Stimulated activated CD4-positive, alpha-beta T cell treated with anti-CD3 and anti-CD28 coated beads, Interleukin-15, amount 100 ng/mL, for 1 hour (primary cell): ENCODE measurements around the gene NSMCE3.
A peak's percentile ranks its signal among the peaks of the same experiment; 100 is the strongest.
"Not testable (repeated sequence)": the region's sequence is repeated elsewhere in the genome, so short reads cannot be mapped to it uniquely, and the experiment has no call there.

Source experiments
- DNase-seq, 2 donors: peaks; one replicate each; pipeline ENCODE4 v3.0.0-alpha.2; 2020; ENCODE audit warnings: low read depth in 1 of 2, low spot score in 1 of 2

Gene NSMCE3

GRCh38 chr15:29270169-29270955, 740 bp upstream of the NSMCE3 start:
- no peak for DNase-seq

DNA sequence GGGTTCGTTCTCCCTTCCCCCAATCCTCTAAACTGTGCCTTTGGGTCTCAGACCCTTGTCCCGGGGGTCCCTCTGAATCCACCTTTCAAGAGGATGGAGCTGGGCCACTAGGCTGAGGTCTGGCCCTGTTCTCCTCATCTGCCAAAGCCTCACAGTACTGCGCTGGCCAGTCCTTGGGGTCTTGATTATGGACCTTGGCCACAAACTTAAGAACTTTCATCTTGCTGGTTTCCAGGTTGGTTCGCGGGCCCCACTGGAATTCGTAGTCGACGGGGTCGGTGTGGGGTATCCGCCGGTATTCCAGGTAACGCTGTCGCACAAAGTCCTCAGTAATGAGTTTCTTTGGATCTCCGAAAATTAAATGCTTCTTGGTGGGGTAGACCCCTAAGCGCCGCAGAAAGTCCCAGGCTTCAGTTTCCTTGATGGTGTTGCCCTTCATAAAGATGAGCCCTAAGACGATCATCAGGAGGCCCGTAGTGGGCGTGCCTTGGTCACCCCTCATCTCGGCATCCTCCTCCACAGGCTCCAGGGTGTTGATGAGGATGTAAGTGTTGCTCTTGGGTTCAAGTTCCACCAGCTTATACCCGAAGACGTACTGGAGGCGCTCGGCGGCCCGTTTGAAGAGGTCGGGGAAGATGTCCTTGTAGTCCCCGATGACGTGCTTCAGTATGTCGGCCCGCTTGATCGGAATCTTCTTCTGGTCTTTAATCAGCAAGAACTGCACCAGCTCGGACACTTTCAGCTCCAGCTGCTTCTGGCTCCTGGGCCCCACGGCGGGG, 727 bp downstream of the NSMCE3 start:
- DNase-seq = peak in 1 of 2 donors; percentile 7

DNA sequence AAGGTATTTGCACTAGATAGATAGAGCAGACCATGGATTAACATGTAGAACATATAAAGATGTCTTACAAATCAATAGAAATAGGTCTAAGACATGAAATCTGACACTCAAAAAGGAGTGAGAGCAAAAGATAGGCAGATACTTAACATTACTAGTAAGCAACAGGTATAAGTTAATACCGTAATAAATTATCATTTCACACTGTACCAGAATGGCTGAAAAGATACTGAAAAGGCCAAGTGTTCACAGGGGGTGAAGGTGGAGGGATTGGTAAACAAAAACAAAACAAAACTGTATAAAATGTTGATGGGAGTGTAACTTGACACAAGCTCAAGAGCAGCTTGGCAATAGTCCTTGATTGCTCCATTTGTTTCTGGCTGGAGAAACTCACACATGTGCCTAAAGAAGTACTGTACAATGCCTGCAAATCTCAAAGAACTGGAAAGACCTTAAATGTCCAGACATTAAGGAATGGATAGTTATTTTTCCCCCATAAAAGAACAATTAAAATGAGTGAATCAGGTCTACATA, 3.5 kb downstream of the NSMCE3 start:
- no peak for DNase-seq

GRCh38 chr15:29263289-29263688, 6.3 kb downstream of the NSMCE3 start:
- DNase-seq = no peak

DNA sequence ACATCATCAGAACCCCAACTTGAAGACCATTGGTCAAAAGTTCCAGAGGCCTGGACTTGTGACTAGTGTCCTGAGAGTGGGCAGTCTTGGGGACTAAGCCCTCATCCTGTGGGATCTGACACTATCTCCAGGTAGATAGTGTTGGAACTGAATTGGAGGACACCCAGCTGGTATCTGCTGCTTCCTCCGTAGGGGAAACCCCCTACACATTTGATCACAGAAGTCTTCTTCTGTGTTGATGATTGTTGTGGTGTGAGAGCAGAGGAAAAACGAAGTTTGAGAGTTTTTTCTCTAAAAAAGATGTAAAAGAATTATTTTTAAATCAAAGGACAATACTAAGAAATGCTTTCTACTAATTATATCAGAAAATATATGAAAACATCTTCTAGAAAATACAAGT, 6.9 kb downstream of the NSMCE3 start:
- DNase-seq = no peak

GRCh38 chr15:29260896-29261295, 8.7 kb downstream of the NSMCE3 start:
- no peak for DNase-seq

DNA sequence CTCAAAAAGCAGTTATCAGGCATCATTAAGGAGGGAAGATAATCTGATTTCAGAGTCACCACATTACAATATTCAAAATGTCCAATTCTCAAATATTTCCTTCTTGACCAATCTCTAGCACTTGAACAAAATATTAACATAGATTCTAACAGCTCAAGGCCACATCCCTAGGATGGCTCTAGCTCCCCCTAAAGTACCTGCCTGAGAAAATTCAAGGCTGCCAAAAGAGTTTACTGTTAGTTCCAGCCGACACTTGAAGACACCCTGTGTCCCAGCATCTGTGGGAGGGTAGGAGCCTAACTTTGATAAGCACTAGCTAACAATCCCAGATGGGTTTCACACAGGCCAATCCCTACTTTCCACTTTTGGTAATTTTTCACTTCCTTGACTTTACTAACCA, 10.4 kb downstream of the NSMCE3 start:
- no peak for DNase-seq

GRCh38 chr15:29252234-29252633, 17.4 kb downstream of the NSMCE3 start:
- DNase-seq = no peak

DNA sequence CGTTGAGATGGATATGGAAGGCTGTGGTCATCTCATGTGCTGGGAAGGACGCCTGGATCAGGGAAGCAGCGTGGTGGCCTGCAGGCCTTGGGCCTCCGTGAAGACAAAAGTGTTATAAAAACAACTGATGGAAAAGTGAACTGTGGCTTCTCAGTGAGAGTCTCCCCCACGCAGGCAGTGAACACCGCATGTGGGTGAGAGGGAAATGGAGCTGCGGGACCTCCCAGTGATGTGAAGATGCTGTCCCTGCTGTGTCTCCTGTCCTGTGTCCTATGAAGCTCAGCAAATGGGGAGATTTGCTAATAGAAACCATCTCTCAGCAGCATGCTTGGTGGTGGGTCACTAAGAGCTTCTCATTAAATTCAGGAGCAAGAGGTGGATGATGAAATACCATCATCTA, 25.1 kb downstream of the NSMCE3 start:
- DNase-seq = no peak

- DNase-seq = no peak
These were observed 25.5 kb downstream of the NSMCE3 start for GRCh38 chr15:29244123-29244522.

- DNase-seq = no peak
These were observed 27.0 kb downstream of the NSMCE3 start for GRCh38 chr15:29242456-29243242.

GRCh38 chr15:29241207-29241606, 28.4 kb downstream of the NSMCE3 start:
- DNase-seq = no peak

DNA sequence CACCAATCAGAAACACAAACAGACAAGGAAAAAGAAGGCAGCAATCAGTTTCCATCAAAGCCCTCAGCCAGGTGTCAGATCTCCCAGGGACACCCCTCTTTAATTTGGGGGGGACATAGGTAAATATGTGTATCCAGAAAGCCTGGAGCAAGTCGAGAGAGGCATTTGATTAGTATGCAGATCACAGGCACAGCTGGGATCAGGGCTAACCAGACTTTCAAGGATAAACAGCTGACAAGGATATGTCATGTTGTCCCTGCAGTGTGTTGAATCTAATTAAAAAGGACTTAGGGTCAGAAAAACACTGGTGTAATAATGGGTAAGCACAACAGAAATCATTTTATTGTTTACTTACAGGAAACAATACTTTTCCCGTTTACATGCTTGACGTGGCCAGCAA, 30.2 kb downstream of the NSMCE3 start:
- DNase-seq = no peak

GRCh38 chr15:29233566-29233965, 36.1 kb downstream of the NSMCE3 start:
- DNase-seq = no peak

GRCh38 chr15:29226436-29227208, 43.0 kb downstream of the NSMCE3 start:
- DNase-seq = no peak

DNA sequence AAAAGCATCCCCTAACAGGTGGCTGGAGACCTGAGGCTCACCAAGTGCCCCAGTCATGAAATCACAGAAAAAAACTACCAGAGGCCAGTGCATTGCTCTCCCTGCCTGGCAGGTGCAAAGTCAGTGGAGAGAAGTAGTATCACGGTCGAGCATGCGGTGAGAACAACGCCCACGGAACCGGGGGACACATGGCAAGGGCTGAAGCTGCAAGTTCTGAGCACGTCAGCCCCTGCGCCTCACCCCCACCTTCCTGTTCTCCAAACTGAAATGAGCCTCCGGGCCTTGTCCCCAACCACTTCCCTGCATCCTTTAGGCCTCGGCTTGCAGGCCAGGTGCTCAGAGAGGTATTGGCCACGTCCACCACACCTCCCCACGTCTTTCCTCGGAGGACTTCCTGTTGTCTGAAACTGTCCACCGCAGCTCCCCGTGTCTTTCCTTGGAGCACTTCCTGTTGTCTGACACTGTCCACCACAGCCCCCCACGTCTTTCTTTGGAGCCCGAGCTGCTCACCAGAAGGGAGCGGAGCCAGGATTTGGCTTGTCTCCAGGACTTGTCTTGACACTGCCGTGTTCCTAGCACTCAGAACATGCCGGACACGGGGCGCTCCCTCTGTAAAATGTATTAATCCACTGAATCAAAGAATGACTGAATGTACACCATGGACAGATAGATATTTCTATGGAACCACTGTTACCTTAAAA, 43.9 kb downstream of the NSMCE3 start:
- DNase-seq = no peak

GRCh38 chr15:29224987-29225363, 44.6 kb downstream of the NSMCE3 start:
- not testable (repeated sequence) for DNase-seq

- DNase-seq = not testable (repeated sequence)
These were observed 45.2 kb downstream of the NSMCE3 start for GRCh38 chr15:29224235-29224986.

- DNase-seq = no peak
These were observed 46.0 kb downstream of the NSMCE3 start for GRCh38 chr15:29223640-29224039.
